GM12878 (cell line): ENCODE data around the gene CCDC149. TPM values are rescaled to one million over a fixed set of nuclear protein-coding genes. Genes with fewer than 3 reads are reported as not detected.

Experiments used
- polyA plus RNA-seq, 11 experiments: library from polyadenylated mRNA; depleted of rRNA in 4 of 11; unstranded in 6 of 11; stranded (reverse) in 5 of 11; fragments of >200 nt; fragmentation: Nextera tagmentation in 4 of 11; fragmentation: Illumina TruSeq in 1 of 11; extraction: Ambion mirVana in 4 of 11; extraction: Trizol in 1 of 11; gene quantifications; 1 replicate in 1 of 11; 2 replicates in 10 of 11; pipeline versions ENCODE4 v1.2.1 to v1.2.3, GENCODE V29; 2011 to 2016; ENCODE audit warnings: inconsistent platforms in 2 of 11, missing spikeins in 2 of 11, low read depth in 1 of 11
- small RNA-seq: library from RNA; depleted of rRNA; stranded (forward); fragments of <200 nt; gene quantifications from one replicate; pipeline ENCODE3, GENCODE V24; 2014
- total RNA-seq, 4 experiments: library from RNA; depleted of rRNA in 3 of 4; stranded (reverse); fragments of >200 nt in 3 of 4; fragmentation: Illumina TruSeq in 1 of 4; extraction: Trizol in 1 of 4; gene quantifications; 2 replicates each; pipeline versions ENCODE4 v1.2.1 to v1.2.3, GENCODE V29; 2013 to 2021

Gene CCDC149
- total and polyA plus RNA-seq, 10 of the 15 experiments (the other 5 are each of a cell fraction or from before 2014, with no cell fraction given): 0.03 to 0.04 (median 0.04) TPM; not detected in 7

Small RNA genes within 50 kb of the gene (small RNA-seq; reads per million reads assigned to genes)
- gene AC006390.1: not detected

Other genes starting within 250 kb of the CCDC149 start
- not detected in 2 replicates for gene SOD3, start 117.5 kb downstream of the CCDC149 start, total RNA-seq (2014; rRNA removed)
- gene SOD3, start 117.5 kb downstream of the CCDC149 start, total RNA-seq (2014; rRNA removed; fragmentation: Illumina TruSeq; extraction: Trizol): not detected in 2 replicates
- gene SOD3, start 117.5 kb downstream of the CCDC149 start, total RNA-seq (2021): not detected in 2 replicates
- gene SOD3, start 117.5 kb downstream of the CCDC149 start, polyA plus RNA-seq (2011; rRNA removed): not detected in 2 replicates
- not detected in 2 replicates for gene SOD3, start 117.5 kb downstream of the CCDC149 start, polyA plus RNA-seq (2014; fragmentation: Illumina TruSeq; extraction: Trizol)
- gene SOD3, start 117.5 kb downstream of the CCDC149 start, polyA plus RNA-seq (2014; fragmentation: Nextera tagmentation; extraction: Ambion mirVana): not detected
- gene SOD3, start 117.5 kb downstream of the CCDC149 start, polyA plus RNA-seq (2014; rRNA removed): not detected in 2 replicates
- not detected for gene SOD3, start 117.5 kb downstream of the CCDC149 start, polyA plus RNA-seq (2016; fragmentation: Nextera tagmentation; extraction: Ambion mirVana)
- gene LGI2, start 117.9 kb upstream of the CCDC149 start, total RNA-seq (2014; rRNA removed): not detected in 2 replicates
- not detected in 2 replicates for gene LGI2, start 117.9 kb upstream of the CCDC149 start, total RNA-seq (2014; rRNA removed; fragmentation: Illumina TruSeq; extraction: Trizol)
- not detected in 2 replicates for gene LGI2, start 117.9 kb upstream of the CCDC149 start, total RNA-seq (2021)
- not detected in 2 replicates for gene LGI2, start 117.9 kb upstream of the CCDC149 start, polyA plus RNA-seq (2011; rRNA removed)
- not detected in 2 replicates for gene LGI2, start 117.9 kb upstream of the CCDC149 start, polyA plus RNA-seq (2014; fragmentation: Illumina TruSeq; extraction: Trizol)
- gene LGI2, start 117.9 kb upstream of the CCDC149 start, polyA plus RNA-seq (2014; fragmentation: Nextera tagmentation; extraction: Ambion mirVana): not detected
- not detected in 2 replicates for gene LGI2, start 117.9 kb upstream of the CCDC149 start, polyA plus RNA-seq (2014; rRNA removed)
- not detected for gene LGI2, start 117.9 kb upstream of the CCDC149 start, polyA plus RNA-seq (2016; fragmentation: Nextera tagmentation; extraction: Ambion mirVana)
- gene SEPSECS, start 247.4 kb upstream of the CCDC149 start, total RNA-seq (2014; rRNA removed): 7.4 and 7.6 TPM in 2 replicates
- 7.1 and 7.8 TPM in 2 replicates for gene SEPSECS, start 247.4 kb upstream of the CCDC149 start, total RNA-seq (2014; rRNA removed; fragmentation: Illumina TruSeq; extraction: Trizol)
- 7.1 and 7.2 TPM in 2 replicates for gene SEPSECS, start 247.4 kb upstream of the CCDC149 start, total RNA-seq (2021)
- 15.8 and 20.8 TPM in 2 replicates for gene SEPSECS, start 247.4 kb upstream of the CCDC149 start, polyA plus RNA-seq (2011; rRNA removed)
- gene SEPSECS, start 247.4 kb upstream of the CCDC149 start, polyA plus RNA-seq (2014; fragmentation: Illumina TruSeq; extraction: Trizol): 5.8 and 6.6 TPM in 2 replicates
- gene SEPSECS, start 247.4 kb upstream of the CCDC149 start, polyA plus RNA-seq (2014; fragmentation: Nextera tagmentation; extraction: Ambion mirVana): 1 to 10 TPM; 2.8 to 2.9 TPM
- gene SEPSECS, start 247.4 kb upstream of the CCDC149 start, polyA plus RNA-seq (2014; rRNA removed): 5.1 and 5.5 TPM in 2 replicates
- 1 to 10 TPM; 8.1 to 8.6 TPM for gene SEPSECS, start 247.4 kb upstream of the CCDC149 start, polyA plus RNA-seq (2016; fragmentation: Nextera tagmentation; extraction: Ambion mirVana)